Naive thymus-derived CD8-positive, alpha-beta T cell (primary cell): ENCODE data around the gene MEIG1. TPM values are rescaled to one million over a fixed set of nuclear protein-coding genes. Genes with fewer than 3 reads are reported as not detected.
A peak's percentile ranks its signal among the peaks of the same experiment; 100 is the strongest.
"Not testable (repeated sequence)": the region's sequence is repeated elsewhere in the genome, so short reads cannot be mapped to it uniquely, and the experiment has no call there.

Experiments
- ATAC-seq, 2 donors: fragments of 150-1000 bp; cut with Tn5 transposase in 1 of 2; sonication (Bioruptor Pico), chemical (Tn5 transposase) in 1 of 2; 1 replicate in 1 of 2; 2 replicates in 1 of 2; pipeline ENCODE4 v1.10.0; 2021; ENCODE audit warnings: mild to moderate bottlenecking in 2 of 2, moderate library complexity in 2 of 2
- POLR2A ChIA-PET: fragments of 350-600 bp; sonication (Branson Sonifier 250); formaldehyde crosslinking; loops from one replicate; lab custom pipeline; 2021; ENCODE audit warnings: antibody characterized with exemption; lab: Charles Lee
- DNase-seq, 10 donors: peaks; one replicate each; pipeline versions ENCODE4 v3.0.0 to v3.0.0-alpha.2; 2020 to 2022
- H3K27ac Mint-ChIP-seq, 10 donors: one replicate each; pipeline ENCODE4 v1.8.0; 2020 to 2022; ENCODE audit warnings: mild to moderate bottlenecking in 10 of 10, mixed read lengths in 10 of 10, moderate library complexity in 4 of 10, inconsistent platforms in 1 of 10
- H3K27me3 Mint-ChIP-seq, 5 donors: one replicate each; pipeline ENCODE4 v1.8.0; 2021 to 2022; ENCODE audit warnings: mixed read lengths in 5 of 5
- H3K36me3 Mint-ChIP-seq, 3 donors: one replicate each; pipeline ENCODE4 v1.8.0; 2020 to 2022; ENCODE audit warnings: mixed read lengths in 3 of 3, mild to moderate bottlenecking in 2 of 3, inconsistent platforms in 1 of 3
- H3K4me1 Mint-ChIP-seq, 4 donors: one replicate each; pipeline ENCODE4 v1.8.0; 2021 to 2022; ENCODE audit warnings: mixed read lengths in 4 of 4
- H3K4me3 Mint-ChIP-seq, 10 donors: one replicate each; pipeline ENCODE4 v1.8.0; 2020 to 2022; ENCODE audit warnings: mild to moderate bottlenecking in 10 of 10, mixed read lengths in 10 of 10, moderate library complexity in 6 of 10, inconsistent platforms in 1 of 10
- H3K9me3 Mint-ChIP-seq, 9 donors: one replicate each; pipeline ENCODE4 v1.8.0; 2020 to 2022; ENCODE audit warnings: mixed read lengths in 9 of 9, mild to moderate bottlenecking in 3 of 9, inconsistent platforms in 1 of 9, moderate library complexity in 1 of 9
- polyA plus RNA-seq, 3 donors: library from polyadenylated mRNA; unstranded; fragments of 300-500 nt; fragmentation: Illumina TruSeq; gene quantifications; one replicate each; pipeline ENCODE4 v1.2.3, GENCODE V29; 2021
- total RNA-seq, 8 experiments: library from RNA in 2 of 8; stranded (reverse) in 2 of 8; gene quantifications; one replicate each; pipeline ENCODE4 v1.2.3 and lab custom pipeline; 2021 to 2026

Gene MEIG1
- total and polyA plus RNA-seq, 5 experiments from 2014 or later, result 0.55 to 2.2 TPM; not detected in 3

DNA sequence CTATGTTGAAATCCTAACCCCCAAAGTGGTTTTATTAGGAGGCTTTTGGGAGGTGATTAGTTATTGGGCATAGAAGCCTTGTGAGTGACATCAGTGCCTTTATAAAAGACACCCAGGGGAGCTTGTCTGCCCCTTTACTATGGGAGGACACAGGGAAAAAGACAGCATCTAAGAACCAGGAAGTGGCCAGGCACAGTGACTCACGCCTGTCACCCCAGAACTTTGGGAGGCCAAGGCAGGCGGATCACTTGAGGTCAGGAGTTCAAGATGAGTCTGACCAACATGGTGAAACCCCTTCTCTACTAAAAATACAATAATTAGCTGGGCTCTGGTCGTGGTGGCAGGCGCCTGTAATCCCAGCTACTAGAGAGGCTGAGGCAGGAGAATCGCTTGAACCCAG is 20.2 kb upstream of the MEIG1 start:
- DNase-seq, H3K9me3 Mint-ChIP-seq, H3K4me3 Mint-ChIP-seq, POLR2A ChIA-PET, H3K27me3 Mint-ChIP-seq, ATAC-seq: not testable (repeated sequence)
- H3K27ac Mint-ChIP-seq, result peak overlapping the region in 2 of 10 donors; percentile 13 to 43
- H3K36me3 Mint-ChIP-seq, result peaks cover 0 to 73% (median 23%) of the 10 kb centered on the region in 3 donors
- peaks cover 3 to 24% (median 9%) of the 10 kb centered on the region in 4 donors for H3K4me1 Mint-ChIP-seq

DNA sequence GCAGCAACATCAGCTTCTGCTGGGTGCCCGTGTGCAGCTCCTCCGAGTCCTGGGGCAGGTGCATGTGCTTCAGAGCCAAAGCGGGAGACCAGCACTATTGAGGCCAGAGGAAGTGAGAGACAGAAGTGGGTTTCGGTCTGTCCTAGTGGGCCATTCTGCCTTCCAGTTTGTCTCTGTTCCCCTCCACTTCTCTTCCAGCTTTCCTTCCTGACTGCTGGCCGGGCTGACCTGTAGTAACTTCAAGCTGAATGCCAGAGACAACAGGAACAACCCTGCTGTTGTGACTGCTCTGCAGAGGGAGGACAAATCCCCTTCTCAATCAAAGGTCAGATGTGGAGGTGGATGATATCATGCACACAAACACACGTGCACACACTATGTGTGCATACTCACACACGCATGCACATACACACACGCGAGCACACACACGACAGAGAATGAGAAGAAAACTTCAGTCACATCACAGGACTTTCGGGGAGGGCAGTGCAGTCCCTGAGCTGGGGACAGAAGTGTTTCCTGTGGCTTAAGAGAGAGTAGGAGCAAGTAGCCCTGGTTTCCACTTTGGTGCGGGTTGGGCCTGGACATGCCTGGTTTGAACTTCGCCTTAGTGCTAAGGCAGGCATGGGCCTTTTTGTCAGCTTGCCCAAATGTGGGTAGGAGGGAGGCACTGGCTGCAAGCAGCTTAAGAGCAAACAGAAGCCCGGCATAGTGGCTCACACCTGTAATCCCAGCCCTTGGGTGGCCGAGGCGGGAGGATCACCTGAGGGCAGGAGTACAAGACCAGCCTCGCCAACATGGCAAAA is 16.8 kb upstream of the MEIG1 start:
- not testable (repeated sequence) for H3K27me3 Mint-ChIP-seq, ATAC-seq, DNase-seq, H3K4me3 Mint-ChIP-seq, H3K9me3 Mint-ChIP-seq
- peaks cover 3 to 22% (median 9%) of the 10 kb centered on the region in 4 donors for H3K4me1 Mint-ChIP-seq
- H3K27ac Mint-ChIP-seq, result peak overlapping the region in 3 of 10 donors; percentile 40 to 79 (median 73)
- POLR2A ChIA-PET, result interaction anchor here (2.6 kb wide), 1 partner anchor 12 kb away, joined by 6 read pairs; the partner anchor contains the start of gene DCLRE1C
- H3K36me3 Mint-ChIP-seq, result peaks cover 0 to 75% (median 17%) of the 10 kb centered on the region in 3 donors

DNA sequence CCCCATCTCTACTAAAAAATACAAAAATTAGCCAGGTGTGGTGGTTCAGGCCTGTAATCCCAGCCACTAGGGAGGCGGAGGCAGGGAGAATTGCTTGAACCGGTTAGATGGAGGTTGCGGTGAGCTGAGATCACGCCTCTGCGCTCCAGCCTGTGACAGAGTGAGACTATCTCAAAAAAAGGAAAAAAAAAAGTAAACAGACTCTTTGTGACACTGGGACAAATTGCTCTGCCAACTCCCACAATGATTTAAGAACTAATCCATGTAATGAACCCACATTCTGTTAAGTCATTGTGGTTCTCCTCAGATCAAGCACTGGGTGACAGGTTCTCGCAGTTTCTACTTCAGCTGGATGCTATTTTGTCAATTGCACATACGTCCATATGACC is 16.2 kb upstream of the MEIG1 start:
- not testable (repeated sequence) for ATAC-seq, H3K9me3 Mint-ChIP-seq, H3K4me3 Mint-ChIP-seq, H3K27me3 Mint-ChIP-seq, DNase-seq
- H3K36me3 Mint-ChIP-seq, result peaks cover 0 to 75% (median 20%) of the 10 kb centered on the region in 3 donors
- H3K27ac Mint-ChIP-seq, result peak overlapping the region in 2 of 10 donors; percentile 21 to 41
- POLR2A ChIA-PET, result interaction anchor here (2.6 kb wide), 1 partner anchor 11 kb away, joined by 6 read pairs; the partner anchor contains the start of gene DCLRE1C
- peaks cover 3 to 21% (median 9%) of the 10 kb centered on the region in 4 donors for H3K4me1 Mint-ChIP-seq

DNA sequence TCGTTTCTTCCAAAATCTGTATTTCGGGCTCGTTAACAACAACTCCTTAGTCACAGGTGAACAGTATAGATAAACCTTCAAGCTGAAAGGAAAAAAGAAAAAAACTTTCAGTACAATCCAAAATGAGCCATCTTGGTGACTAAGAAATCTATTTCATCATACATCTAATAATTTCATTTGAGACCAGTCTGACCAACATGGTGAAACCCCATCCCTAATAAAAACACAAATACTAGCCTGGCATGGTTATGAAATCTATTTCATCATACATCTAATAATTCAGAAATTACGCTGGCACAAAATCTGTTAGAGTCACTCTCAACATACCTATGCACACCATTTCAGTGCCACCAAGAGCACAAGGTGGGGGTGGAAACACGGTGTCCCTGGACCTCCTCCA is 14.1 kb upstream of the MEIG1 start:
- peaks cover 8 to 25% (median 17%) of the 10 kb centered on the region in 4 donors for H3K4me1 Mint-ChIP-seq
- H3K9me3 Mint-ChIP-seq, result no peaks in the 10 kb centered on the region
- POLR2A ChIA-PET, result interaction anchor here (0.7 kb wide), 1 partner anchor 35 kb away, joined by 5 read pairs; no protein-coding TSS in a partner anchor
- H3K27ac Mint-ChIP-seq, result no peak overlapping the region
- H3K27me3 Mint-ChIP-seq, result no peaks in the 10 kb centered on the region
- no peak overlapping the region for H3K4me3 Mint-ChIP-seq
- peaks cover 0 to 80% (median 21%) of the 10 kb centered on the region in 3 donors for H3K36me3 Mint-ChIP-seq
- ATAC-seq, result no peak
- no peak for DNase-seq

DNA sequence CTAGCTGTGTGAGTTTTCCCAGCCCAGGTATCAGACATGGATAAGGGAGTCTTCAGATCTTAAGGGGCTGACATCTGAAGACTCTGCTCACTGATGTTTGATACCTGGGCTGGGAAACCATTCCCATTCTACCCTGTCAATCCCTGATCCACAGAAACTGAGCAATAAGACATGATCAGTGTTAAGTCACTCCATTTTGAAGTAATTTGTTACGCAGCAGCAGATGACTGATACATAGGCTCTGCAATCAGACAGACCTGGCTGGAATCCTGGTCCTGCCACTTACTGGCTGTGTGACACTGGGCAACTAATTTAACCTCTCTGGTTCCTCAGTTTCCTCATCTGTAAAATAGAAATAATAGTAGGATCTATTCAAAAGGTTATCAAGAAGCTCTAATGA is 11.9 kb upstream of the MEIG1 start:
- Mint-ChIP-seq H3K9me3 (no peaks in the 10 kb centered on the region), H3K36me3 (peaks cover 0 to 67% (median 20%) of the 10 kb centered on the region in 3 donors), H3K4me3 (no peak overlapping the region), H3K4me1 (peaks cover 15 to 39% (median 32%) of the 10 kb centered on the region in 4 donors), H3K27me3 (no peaks in the 10 kb centered on the region), H3K27ac (no peak overlapping the region)
- DNase-seq (no peak), ATAC-seq (no peak)
- POLR2A ChIA-PET, result no interaction called here

DNA sequence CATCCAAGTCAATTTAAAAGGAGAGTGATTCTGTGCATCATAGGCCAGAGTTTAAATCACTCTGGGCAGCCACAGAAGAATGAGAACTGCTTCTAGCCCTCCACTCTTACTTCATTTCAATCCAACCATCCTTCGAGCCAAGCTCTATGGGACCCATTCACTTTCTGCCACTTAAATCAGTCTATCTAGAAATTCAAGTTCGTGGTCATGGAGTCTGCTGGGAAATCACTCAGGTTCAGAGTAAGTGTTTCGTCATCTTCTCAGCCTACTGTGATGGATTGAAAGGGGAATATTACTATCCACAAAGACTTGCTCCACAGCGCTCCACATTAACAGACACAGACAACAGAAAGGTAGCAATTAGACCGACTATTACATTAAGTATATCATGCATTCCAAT is 9.9 kb upstream of the MEIG1 start:
- Mint-ChIP-seq H3K9me3 (no peaks in the 10 kb centered on the region), H3K27me3 (no peaks in the 10 kb centered on the region), H3K4me1 (peaks cover 18 to 50% (median 45%) of the 10 kb centered on the region in 4 donors), H3K4me3 (no peak overlapping the region), H3K27ac (peak overlapping the region in 3 of 10 donors; percentile 5 to 74 (median 53)), H3K36me3 (peaks cover 0 to 49% (median 16%) of the 10 kb centered on the region in 3 donors)
- DNase-seq (no peak), ATAC-seq (no peak)
- POLR2A ChIA-PET, result interaction anchor here (1.5 kb wide), 1 partner anchor 10 kb away, joined by 3 read pairs; the partner anchor contains the start of gene MEIG1

DNA sequence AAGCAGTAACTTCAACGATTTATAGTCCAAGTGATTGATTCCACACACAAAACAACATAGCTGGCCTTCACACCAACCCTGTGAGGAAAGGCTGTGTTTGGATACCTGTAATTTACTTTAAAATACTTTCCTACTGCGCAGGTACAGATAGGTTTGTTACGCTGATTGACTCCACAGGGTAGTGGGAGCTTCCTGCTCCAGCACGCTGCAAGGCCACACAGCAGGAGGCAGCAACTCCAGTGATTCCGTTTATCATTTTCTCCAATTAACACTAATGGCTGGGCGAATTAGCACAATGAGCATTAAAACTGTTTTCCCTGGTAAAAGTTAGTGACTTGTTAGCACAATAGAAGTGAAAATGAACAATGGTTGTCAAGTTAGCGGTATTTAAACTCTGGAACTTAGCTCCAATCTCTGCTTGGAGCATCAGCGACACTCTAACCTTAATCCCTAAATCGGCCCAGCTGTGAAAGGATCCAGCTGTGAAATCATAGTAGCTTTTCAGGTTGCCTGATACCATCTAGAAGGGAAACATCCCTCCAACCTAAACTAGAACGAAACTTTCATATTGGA is 6.3 kb upstream of the MEIG1 start:
- Mint-ChIP-seq H3K36me3 (peaks cover 0 to 18% (median 6%) of the 10 kb centered on the region in 3 donors), H3K4me1 (peaks cover 25 to 73% (median 67%) of the 10 kb centered on the region in 4 donors), H3K4me3 (peak overlapping the region; percentile 87 to 96 (median 94)), H3K9me3 (no peaks in the 10 kb centered on the region), H3K27ac (peak overlapping the region; percentile 91 to 98 (median 97)), H3K27me3 (no peaks in the 10 kb centered on the region)
- DNase-seq (peak in 3 of 10 donors; percentile 10 to 21 (median 17)), ATAC-seq (no peak)
- POLR2A ChIA-PET, result interaction anchor here (0.7 to 2.1 kb wide), 7 partner anchors 10 to 1865 kb away, joined by 3 to 13 read pairs (median 4); partner anchors contain the start of genes CDNF, HSPA14, MSANTD7 and SUV39H2

DNA sequence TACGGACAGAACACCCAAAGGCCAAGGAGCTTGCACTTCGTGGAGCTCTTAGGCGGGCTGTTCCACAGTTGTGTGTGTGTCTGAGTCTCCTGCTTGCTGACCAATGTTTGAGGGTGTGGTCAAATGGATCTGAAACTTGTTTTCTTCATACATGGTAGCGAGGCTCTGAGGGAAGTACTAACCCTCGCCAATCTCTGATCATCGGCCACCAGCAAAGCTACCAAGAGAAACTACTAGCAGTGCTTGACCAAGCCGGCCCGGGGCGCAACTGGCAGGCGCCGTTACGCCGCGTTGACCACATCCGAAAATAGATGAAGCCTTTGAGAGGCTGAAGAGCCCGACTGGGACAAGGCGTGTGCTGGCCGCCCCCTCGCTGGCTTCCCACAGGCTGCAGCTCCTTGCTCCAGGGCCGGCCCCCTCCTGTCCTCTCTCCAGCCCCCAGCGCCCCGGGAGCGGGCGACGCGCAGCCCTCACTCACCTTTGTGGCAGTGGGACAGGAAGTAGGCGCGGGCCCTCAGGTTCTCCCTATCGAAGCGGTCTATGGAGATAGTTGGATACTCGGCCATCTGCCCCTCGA is 5.7 kb upstream of the MEIG1 start:
- peak overlapping the region; percentile 91 to 98 (median 97) for H3K27ac Mint-ChIP-seq
- H3K9me3 Mint-ChIP-seq, result no peaks in the 10 kb centered on the region
- DNase-seq (peak in 1 of 10 donors; percentile 14), ATAC-seq (peak; percentile 49 to 63)
- POLR2A ChIA-PET, result interaction anchor here (0.7 to 2.1 kb wide), 8 partner anchors 11 to 1864 kb away, joined by 3 to 13 read pairs (median 4); partner anchors contain the start of genes CDNF, HSPA14, MSANTD7 and SUV39H2
- H3K27me3 Mint-ChIP-seq, result no peaks in the 10 kb centered on the region
- peak overlapping the region; percentile 87 to 96 (median 94) for H3K4me3 Mint-ChIP-seq
- H3K4me1 Mint-ChIP-seq, result peaks cover 26 to 74% (median 69%) of the 10 kb centered on the region in 4 donors
- peaks cover 0 to 13% (median 4%) of the 10 kb centered on the region in 3 donors for H3K36me3 Mint-ChIP-seq

DNA sequence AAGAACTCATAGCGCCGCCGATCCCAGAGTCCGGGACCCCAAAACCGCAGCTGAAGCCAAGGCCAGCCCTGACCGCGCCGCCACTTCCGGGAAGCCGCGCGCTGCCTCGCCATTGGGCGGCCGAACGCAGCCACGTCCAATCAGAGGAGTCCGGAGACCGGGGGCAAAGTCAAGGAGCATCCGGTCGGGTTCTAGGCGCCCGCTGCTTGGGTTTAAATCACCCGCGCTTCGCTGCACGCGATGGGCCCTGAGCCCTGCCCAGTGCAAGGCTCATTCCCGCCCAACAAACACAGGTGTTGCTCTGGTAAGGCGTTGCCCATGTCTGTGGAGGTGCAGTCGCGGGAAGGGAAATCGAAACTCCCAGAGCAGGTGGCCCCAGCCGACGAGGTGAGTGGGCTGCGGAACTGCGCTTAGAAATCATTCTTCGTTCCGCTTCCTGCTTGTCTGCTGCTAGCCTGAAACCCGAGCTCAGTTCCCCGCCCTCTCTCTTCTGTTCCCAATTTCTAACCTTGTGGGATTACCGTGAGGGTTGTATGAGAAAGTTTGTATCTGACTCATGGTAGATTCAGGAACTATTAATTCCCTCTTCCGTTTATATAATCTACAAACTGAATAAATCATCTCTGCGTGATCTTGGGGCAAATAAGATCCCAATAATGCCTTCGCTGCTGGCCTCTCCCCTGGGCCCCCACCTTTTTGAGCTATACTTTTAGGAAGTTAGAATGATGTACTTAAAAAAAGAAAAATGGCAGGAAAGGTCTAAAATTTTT is 5.0 kb upstream of the MEIG1 start, which contains the start of gene DCLRE1C:
Gene DCLRE1C (minus strand): TSS at position 96 of the 770 bp plus-strand sequence. CDS start 86 bp downstream, at position 10.
- Mint-ChIP-seq H3K4me3 (peak within 1 kb of the TSS; percentile 87 to 96 (median 94)), H3K36me3 (peaks cover 0 to 6% (median 0%) of the 10 kb centered on the region in 3 donors), H3K9me3 (no peaks in the 10 kb centered on the region), H3K27me3 (no peaks in the 10 kb centered on the region), H3K27ac (peak within 1 kb of the TSS; percentile 91 to 98 (median 97)), H3K4me1 (peaks cover 27 to 73% (median 71%) of the 10 kb centered on the region in 4 donors)
- POLR2A ChIA-PET, result interaction anchor here (0.8 to 2.1 kb wide), 6 partner anchors 12 to 1864 kb away, joined by 3 to 13 read pairs (median 4); partner anchors contain the start of genes CDNF, HSPA14, MSANTD7 and SUV39H2
- ATAC-seq, result peak; percentile 90 to 92
- peak; percentile 78 to 92 (median 84) for DNase-seq

DNA sequence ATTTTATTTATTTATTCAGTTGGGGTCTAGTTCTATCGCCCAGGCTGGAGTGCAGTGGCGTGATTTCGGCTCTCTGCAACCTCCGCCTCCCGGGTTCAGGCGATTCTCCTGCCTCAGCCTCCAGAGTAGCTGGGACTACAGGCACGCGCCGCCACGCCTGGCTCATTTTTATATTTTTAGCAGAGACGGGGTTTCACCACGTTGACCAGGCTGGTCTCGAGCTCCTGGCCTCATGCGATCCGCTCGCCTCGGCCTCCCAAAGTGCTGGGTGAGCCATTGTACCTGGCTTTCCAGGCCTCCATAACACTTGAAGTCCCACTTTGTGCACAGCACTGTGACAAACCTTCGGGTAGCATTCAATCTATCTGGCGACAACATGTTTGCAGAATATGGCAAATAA is 4.3 kb upstream of the MEIG1 start:
- POLR2A ChIA-PET, result interaction anchor here (1.3 to 2.1 kb wide), 3 partner anchors 12 to 385 kb away, joined by 3 to 13 read pairs (median 6); partner anchors contain the start of genes CDNF, HSPA14 and MSANTD7
- no peaks in the 10 kb centered on the region for H3K27me3 Mint-ChIP-seq
- H3K4me3 Mint-ChIP-seq, result peak overlapping the region; percentile 87 to 96 (median 94)
- peaks cover 0 to 2% (median 0%) of the 10 kb centered on the region in 3 donors for H3K36me3 Mint-ChIP-seq
- ATAC-seq (no peak), DNase-seq (no peak)
- H3K27ac Mint-ChIP-seq, result peak overlapping the region; percentile 77 to 98 (median 96)
- peaks cover 26 to 72% (median 67%) of the 10 kb centered on the region in 4 donors for H3K4me1 Mint-ChIP-seq
- no peaks in the 10 kb centered on the region for H3K9me3 Mint-ChIP-seq

DNA sequence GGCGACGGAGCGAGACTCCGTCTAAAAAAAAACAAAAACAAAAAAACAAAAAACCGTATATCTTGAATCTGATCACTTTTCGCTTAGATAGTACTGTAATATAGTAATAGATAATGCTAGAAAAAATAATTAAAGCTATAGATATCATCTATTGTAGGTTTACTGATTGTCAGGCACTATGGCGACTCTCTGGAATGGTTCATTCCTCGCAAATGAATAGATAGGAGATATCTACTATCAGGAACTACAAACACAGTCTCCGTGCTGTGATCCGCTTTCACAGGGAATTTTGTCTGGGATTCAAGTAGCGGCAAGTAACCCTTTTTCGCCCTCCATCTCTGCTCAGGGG is 342 bp upstream of the MEIG1 start:
- Mint-ChIP-seq H3K27me3 (no peaks in the 10 kb centered on the region), H3K36me3 (peaks cover 0 to under 1% (median 0%) of the 10 kb centered on the region in 3 donors), H3K9me3 (no peaks in the 10 kb centered on the region), H3K27ac (peak overlapping the region; percentile 95 to 99 (median 97)), H3K4me3 (peak overlapping the region; percentile 93 to 98 (median 96)), H3K4me1 (peaks cover 16 to 40% (median 39%) of the 10 kb centered on the region in 4 donors)
- ATAC-seq, result no peak
- POLR2A ChIA-PET, result interaction anchor here (0.9 to 2.5 kb wide), 6 partner anchors 9 to 1610 kb away, joined by 3 to 20 read pairs (median 4); partner anchors contain the start of genes CDNF, HSPA14, MSANTD7 and NMT2
- no peak for DNase-seq
